Astrocyte of the spinal cord (primary cell): ENCODE measurements around the gene HDGFL3.

Experiments used
- DNase-seq: peaks from one replicate; pipeline ENCODE4 v3.0.0; 2011; ENCODE audit warnings: low read depth, low spot score
- H3K4me3 ChIP-seq: 2 replicates; pipeline ENCODE4 v1.5.1; 2011; ENCODE audit warnings: low read depth, mild to moderate bottlenecking, low read length, moderate library complexity
- CTCF ChIP-seq: IDR thresholded peaks from 2 replicates; pipeline ENCODE4 v1.5.1; 2012; ENCODE audit warnings: low read depth, mild to moderate bottlenecking, low read length, inconsistent platforms
- in situ Hi-C: cut with HindIII; loops from 2 replicates; pipeline ENCODE4 v1.10.0; 2017; ENCODE audit warnings: low sequenced_read_pairs

HDGFL3 gene

GRCh38 chr15:83109532-83109931 lies 98.1 kb downstream of the HDGFL3 start:
- TF ChIP-seq CTCF = no peak
- DNase-seq = no peak
- no peak overlapping the region for H3K4me3 ChIP-seq
- in situ Hi-C loops = no loop called here

GRCh38 chr15:83108266-83109219 lies 99.1 kb downstream of the HDGFL3 start:
- TF ChIP-seq CTCF = no peak
- peak; percentile 48 for DNase-seq
- H3K4me3 ChIP-seq = peak overlapping the region; percentile 41
- in situ Hi-C loops = no loop called here

GRCh38 chr15:83107841-83108181 lies 99.8 kb downstream of the HDGFL3 start:
- no peak for TF ChIP-seq CTCF
- in situ Hi-C loops = no loop called here
- DNase-seq = no peak
- peak overlapping the region; percentile 41 for H3K4me3 ChIP-seq

GRCh38 chr15:83106994-83107840 lies 100.4 kb downstream of the HDGFL3 start, which contains the start of gene TM6SF1:
TSS of gene TM6SF1 (plus strand) at chr15:83107645. CDS start at chr15:83107681, 36 bp downstream.
- in situ Hi-C loops = no loop called here
- no peak for DNase-seq
- H3K4me3 ChIP-seq = peak within 1 kb of the TSS; percentile 41
- TF ChIP-seq CTCF = no peak

GRCh38 chr15:83105440-83105839 lies 102.2 kb downstream of the HDGFL3 start:
- in situ Hi-C loops = no loop called here
- TF ChIP-seq CTCF = no peak
- H3K4me3 ChIP-seq = no peak overlapping the region
- DNase-seq = no peak

GRCh38 chr15:83104141-83104540 lies 103.5 kb downstream of the HDGFL3 start:
- in situ Hi-C loops = no loop called here
- TF ChIP-seq CTCF = no peak
- DNase-seq = no peak
- H3K4me3 ChIP-seq = no peak overlapping the region
